GM12874 (cell line): ENCODE data around the gene PTPRB.

Source experiments
- TF ChIP-seq, protein P1 (sequence below): IDR thresholded peaks from 2 replicates; pipeline ENCODE4 v1.5.1; 2011; ENCODE audit warnings: low read depth, mild to moderate bottlenecking, control low read depth, low read length, moderate library complexity; ENCODE audit not compliant: insufficient read depth

The PTPRB gene

GRCh38 chr12:70664465-70664881, 27.2 kb upstream of the PTPRB start:
- TF ChIP-seq, protein P1, sequence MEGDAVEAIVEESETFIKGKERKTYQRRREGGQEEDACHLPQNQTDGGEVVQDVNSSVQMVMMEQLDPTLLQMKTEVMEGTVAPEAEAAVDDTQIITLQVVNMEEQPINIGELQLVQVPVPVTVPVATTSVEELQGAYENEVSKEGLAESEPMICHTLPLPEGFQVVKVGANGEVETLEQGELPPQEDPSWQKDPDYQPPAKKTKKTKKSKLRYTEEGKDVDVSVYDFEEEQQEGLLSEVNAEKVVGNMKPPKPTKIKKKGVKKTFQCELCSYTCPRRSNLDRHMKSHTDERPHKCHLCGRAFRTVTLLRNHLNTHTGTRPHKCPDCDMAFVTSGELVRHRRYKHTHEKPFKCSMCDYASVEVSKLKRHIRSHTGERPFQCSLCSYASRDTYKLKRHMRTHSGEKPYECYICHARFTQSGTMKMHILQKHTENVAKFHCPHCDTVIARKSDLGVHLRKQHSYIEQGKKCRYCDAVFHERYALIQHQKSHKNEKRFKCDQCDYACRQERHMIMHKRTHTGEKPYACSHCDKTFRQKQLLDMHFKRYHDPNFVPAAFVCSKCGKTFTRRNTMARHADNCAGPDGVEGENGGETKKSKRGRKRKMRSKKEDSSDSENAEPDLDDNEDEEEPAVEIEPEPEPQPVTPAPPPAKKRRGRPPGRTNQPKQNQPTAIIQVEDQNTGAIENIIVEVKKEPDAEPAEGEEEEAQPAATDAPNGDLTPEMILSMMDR = no peak

DNA sequence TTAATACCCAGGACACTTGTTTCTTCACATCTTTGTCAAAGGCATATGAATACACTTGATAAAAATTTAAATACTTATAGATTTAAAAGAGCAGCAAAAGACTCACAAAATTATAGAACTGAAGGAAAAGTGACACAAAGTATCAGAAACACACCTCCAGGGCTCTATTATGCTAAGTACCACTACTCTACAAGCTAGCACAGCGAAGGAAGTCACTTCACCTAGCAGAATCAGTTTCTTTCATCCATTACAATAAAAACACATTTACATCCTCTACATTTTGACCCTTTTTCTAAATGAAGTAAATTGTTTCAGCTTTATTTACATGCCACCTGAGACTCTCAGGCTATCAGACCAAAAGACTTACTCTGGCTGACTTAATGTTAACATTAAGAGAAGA, 26.6 kb upstream of the PTPRB start:
- TF ChIP-seq, protein P1 = no peak

- TF ChIP-seq, protein P1 = no peak
Observed at GRCh38 chr12:70661466-70662161, 24.4 kb upstream of the PTPRB start.

- TF ChIP-seq, protein P1 = no peak
Observed at GRCh38 chr12:70660620-70661219, 23.5 kb upstream of the PTPRB start.

DNA sequence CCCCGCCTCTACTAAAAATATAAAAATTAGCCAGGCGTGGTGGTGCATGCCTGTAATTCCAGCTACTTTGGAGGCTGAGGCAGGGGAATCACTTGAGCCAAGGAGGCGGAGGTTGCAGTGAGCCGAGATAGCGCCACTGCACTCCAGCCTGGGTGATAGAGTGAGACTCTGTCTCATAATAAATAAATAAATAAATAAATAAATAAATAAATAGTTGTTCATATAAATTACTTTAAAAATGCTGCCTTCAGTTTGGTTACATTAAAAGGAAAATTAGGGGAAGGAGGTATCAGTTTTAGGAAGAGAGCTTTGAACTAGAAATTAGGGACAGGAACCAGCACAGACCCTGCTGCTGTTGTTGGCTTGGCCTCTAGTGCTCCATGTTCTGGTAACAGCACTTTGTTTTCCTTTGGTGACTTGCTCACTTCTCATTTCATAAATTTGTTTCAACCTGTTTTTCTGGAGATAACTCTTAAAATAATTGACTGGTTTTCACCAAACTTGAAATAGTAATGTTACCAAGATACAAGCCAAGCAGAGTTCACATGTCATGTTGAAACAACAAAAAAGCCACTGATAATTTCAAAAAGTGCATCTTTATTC, 22.9 kb upstream of the PTPRB start:
- TF ChIP-seq, protein P1 = no peak

DNA sequence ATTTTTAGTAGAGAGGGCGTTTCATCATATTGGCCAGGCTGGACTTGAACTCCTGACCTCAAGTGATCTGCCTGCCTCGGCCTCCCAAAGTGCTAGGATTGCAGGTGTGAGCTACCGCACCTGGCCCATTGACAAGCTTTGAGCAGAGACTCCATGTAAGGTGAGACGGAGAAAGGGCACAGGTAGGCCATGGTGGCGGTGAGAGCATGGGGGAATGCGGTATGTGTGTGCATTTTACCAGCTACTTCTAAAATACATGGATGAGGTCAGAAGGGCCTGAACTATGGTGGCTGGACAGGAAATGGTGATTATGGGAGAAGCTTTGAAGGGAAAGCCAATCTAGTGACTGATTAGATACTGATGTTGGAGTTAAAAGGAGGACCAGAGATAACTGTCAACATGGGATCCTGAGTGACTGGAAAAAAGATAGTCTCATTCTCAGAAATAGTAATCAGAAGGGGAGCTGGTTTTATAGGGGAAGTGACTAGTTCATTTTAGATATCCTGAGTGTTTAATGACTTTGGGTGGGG, 21.9 kb upstream of the PTPRB start:
- TF ChIP-seq, protein P1 = no peak

GRCh38 chr12:70657616-70658286, 20.5 kb upstream of the PTPRB start:
- TF ChIP-seq, protein P1 = no peak
